Bronchial epithelial cell (primary cell): Measurements from ENCODE around the gene GATAD2A. TPM values are rescaled to one million over a fixed set of nuclear protein-coding genes. Genes with fewer than 3 reads are reported as not detected.

Experiments
- DNase-seq: peaks from one replicate; pipeline ENCODE4 v3.0.0-alpha.2; 2010; ENCODE audit warnings: low read depth
- FAIRE-seq: peaks from 2 replicates; lab custom pipeline; 2011; peaks lifted over from hg19 to GRCh38; lab: Jason Lieb, UNC
- H3K27me3 ChIP-seq: 2 replicates; pipeline ENCODE4 v1.5.1; 2011; ENCODE audit warnings: low read length; ENCODE audit not compliant: control insufficient read depth, insufficient read depth
- H3K36me3 ChIP-seq: 2 replicates; pipeline ENCODE4 v1.5.1; 2011; ENCODE audit warnings: low read length; ENCODE audit not compliant: control insufficient read depth, insufficient read depth
- H3K4me3 ChIP-seq: 2 replicates; pipeline ENCODE4 v1.5.1; 2011; ENCODE audit warnings: mild to moderate bottlenecking, low read depth, low read length, control low read depth
- CTCF ChIP-seq: IDR thresholded peaks from 2 replicates; pipeline ENCODE4 v1.5.1; 2011; ENCODE audit warnings: mild to moderate bottlenecking, moderate library complexity, low read length, control low read depth, inconsistent platforms; ENCODE audit not compliant: insufficient read depth, severe bottlenecking
- total RNA-seq: library from RNA; depleted of rRNA; stranded (reverse); fragments of >200 nt; gene quantifications from 2 replicates; pipeline ENCODE4 v1.2.1, GENCODE V29; 2014

GATAD2A gene
- total RNA-seq, 1 donor from 2014 or later: 48.4 TPM

GRCh38 chr19:19548915-19549759 is 143.7 kb downstream of the GATAD2A start:
- H3K36me3 ChIP-seq: no peaks in the 10 kb centered on the region
- no peak for DNase-seq
- H3K4me3 ChIP-seq: no peak overlapping the region
- no peak for FAIRE-seq
- peaks cover 4% of the 10 kb centered on the region for H3K27me3 ChIP-seq
- no peak for TF ChIP-seq CTCF

- no peak for TF ChIP-seq CTCF
- Histone ChIP-seq H3K4me3 (no peak overlapping the region), H3K27me3 (peaks cover 4% of the 10 kb centered on the region), H3K36me3 (no peaks in the 10 kb centered on the region)
- FAIRE-seq: peak; percentile 50
- no peak for DNase-seq
These were observed 144.5 kb downstream of the GATAD2A start for GRCh38 chr19:19549804-19550464.

- no peak for FAIRE-seq
- H3K4me3 ChIP-seq: no peak overlapping the region
- peaks cover 4% of the 10 kb centered on the region for H3K27me3 ChIP-seq
- DNase-seq: no peak
- TF ChIP-seq CTCF: no peak
- H3K36me3 ChIP-seq: no peaks in the 10 kb centered on the region
These were observed 145.0 kb downstream of the GATAD2A start for GRCh38 chr19:19550485-19550929.

- Histone ChIP-seq H3K27me3 (peaks cover 4% of the 10 kb centered on the region), H3K36me3 (no peaks in the 10 kb centered on the region), H3K4me3 (no peak overlapping the region)
- no peak for TF ChIP-seq CTCF
- no peak for FAIRE-seq
- DNase-seq: no peak
These were observed 145.7 kb downstream of the GATAD2A start for GRCh38 chr19:19550972-19551852.

- no peak for TF ChIP-seq CTCF
- no peaks in the 10 kb centered on the region for H3K36me3 ChIP-seq
- peaks cover 4% of the 10 kb centered on the region for H3K27me3 ChIP-seq
- DNase-seq (no peak), FAIRE-seq (no peak)
- H3K4me3 ChIP-seq: no peak overlapping the region
These were observed 146.3 kb downstream of the GATAD2A start for GRCh38 chr19:19551853-19552192.
